Fibroblast of lung (primary cell): ENCODE data around the gene KRTAP4-16. TPM values are rescaled to one million over a fixed set of nuclear protein-coding genes. Genes with fewer than 3 reads are reported as not detected.

Source experiments
- DNase-seq, 2 donors: peaks; one replicate each; pipeline versions ENCODE4 v3.0.0 to v3.0.0-alpha.2; 2010; ENCODE audit warnings: low read depth in 2 of 2
- H2AFZ ChIP-seq: 2 replicates; pipeline ENCODE4 v1.5.1; 2012; ENCODE audit warnings: low read length, control low read depth, inconsistent platforms
- H3K27ac ChIP-seq: 2 replicates; pipeline ENCODE4 v1.5.1; 2011; ENCODE audit warnings: low read length, control low read depth; ENCODE audit not compliant: insufficient read depth
- H3K27me3 ChIP-seq: 2 replicates; pipeline ENCODE4 v1.5.1; 2011; ENCODE audit warnings: mild to moderate bottlenecking, low read length; ENCODE audit not compliant: control insufficient read depth, insufficient read depth
- H3K36me3 ChIP-seq: 2 replicates; pipeline ENCODE4 v1.5.1; 2011; ENCODE audit warnings: low read length; ENCODE audit not compliant: control insufficient read depth, insufficient read depth
- H3K4me1 ChIP-seq: 2 replicates; pipeline ENCODE4 v1.5.1; 2011; ENCODE audit warnings: low read length; ENCODE audit not compliant: control insufficient read depth, insufficient read depth; ENCODE audit errors: extremely low read depth
- H3K4me2 ChIP-seq: 2 replicates; pipeline ENCODE4 v1.5.1; 2011; ENCODE audit warnings: low read length, control low read depth; ENCODE audit not compliant: insufficient read depth; ENCODE audit errors: extremely low read depth
- H3K4me3 ChIP-seq, 4 experiments: fragments of 200-600 bp in 1 of 4; sonication (generic) in 1 of 4; replicated peaks in 1 of 4; 2 replicates each; pipeline ENCODE4 v1.5.1; 2011 to 2016; ENCODE audit warnings: low read length in 4 of 4, low read depth in 3 of 4, mild to moderate bottlenecking in 3 of 4, control low read depth in 2 of 4, inconsistent platforms in 1 of 4, mixed read lengths in 1 of 4; ENCODE audit not compliant: insufficient read depth in 1 of 4; ENCODE audit errors: control extremely low read depth in 1 of 4
- H3K79me2 ChIP-seq: 2 replicates; pipeline ENCODE4 v1.5.1; 2012; ENCODE audit warnings: mild to moderate bottlenecking, low read length, inconsistent platforms; ENCODE audit not compliant: control insufficient read depth, insufficient read depth
- H3K9ac ChIP-seq: 2 replicates; pipeline ENCODE4 v1.5.1; 2011; ENCODE audit warnings: mild to moderate bottlenecking, low read length, control low read depth; ENCODE audit not compliant: insufficient read depth
- H3K9me3 ChIP-seq: 2 replicates; pipeline ENCODE4 v1.5.1; 2012; ENCODE audit warnings: low read depth, low read length; ENCODE audit not compliant: control insufficient read depth, insufficient read depth
- H4K20me1 ChIP-seq: 2 replicates; pipeline ENCODE4 v1.5.1; 2011; ENCODE audit warnings: low read length; ENCODE audit not compliant: control insufficient read depth, insufficient read depth; ENCODE audit errors: extremely low read depth
- EZH2 ChIP-seq: IDR thresholded peaks from 2 replicates; pipeline ENCODE4 v1.5.1; 2012; ENCODE audit warnings: low read length, control low read depth, mild to moderate bottlenecking; ENCODE audit errors: missing control alignments
- polyA plus RNA-seq, 2 donors: library from polyadenylated mRNA; depleted of rRNA in 1 of 2; stranded (reverse) in 1 of 2; unstranded in 1 of 2; fragments of >200 nt; gene quantifications; 2 replicates each; pipeline ENCODE4 v1.2.1, GENCODE V29; 2011 to 2012; ENCODE audit warnings: missing spikeins in 1 of 2
- total RNA-seq: library from RNA; depleted of rRNA; stranded (reverse); fragments of >200 nt; gene quantifications from 2 replicates; pipeline ENCODE4 v1.2.1, GENCODE V29; 2014
- TF ChIP-seq, protein P1 (sequence below), 2 donors: IDR thresholded peaks in 1 of 2; conservative IDR thresholded peaks in 1 of 2; 1 replicate in 1 of 2; 2 replicates in 1 of 2; pipeline ENCODE4 v1.5.1; 2011 to 2012; ENCODE audit warnings: low read length in 2 of 2, control low read depth in 1 of 2, inconsistent platforms in 1 of 2, low read depth in 1 of 2, mild to moderate bottlenecking in 1 of 2

Gene KRTAP4-16
- total and polyA plus RNA-seq, 2 donors (not counting 1 experiment from before 2014, with no cell fraction given) = not detected

DNA sequence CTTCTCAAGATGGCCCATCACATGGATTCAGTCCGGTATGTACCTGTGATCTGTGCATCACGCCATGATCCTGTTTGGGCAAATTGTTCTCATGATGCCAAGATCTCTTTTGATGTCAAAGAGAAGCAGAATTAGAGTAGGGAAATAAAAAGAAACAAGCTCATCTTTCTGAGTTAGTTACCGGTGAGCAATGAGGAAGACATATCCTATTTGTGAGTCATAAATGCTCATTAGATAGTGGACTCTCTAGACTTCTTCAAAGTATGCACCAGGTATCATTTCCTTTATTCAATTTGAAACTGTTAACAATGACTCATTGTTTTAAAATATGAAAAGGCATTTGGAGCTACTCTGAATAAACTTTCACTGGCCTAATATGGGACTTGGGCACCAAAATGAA is 30.0 kb upstream of the KRTAP4-16 start:
- Histone ChIP-seq H4K20me1 (no peaks in the 10 kb centered on the region), H3K4me2 (no peak overlapping the region), H3K9ac (no peak overlapping the region), H3K4me1 (peaks cover 2% of the 10 kb centered on the region), H3K27me3 (no peaks in the 10 kb centered on the region), H2AFZ (no peak overlapping the region), H3K36me3 (no peaks in the 10 kb centered on the region), H3K79me2 (no peaks in the 10 kb centered on the region), H3K9me3 (no peaks in the 10 kb centered on the region), H3K4me3 (no peak overlapping the region), H3K27ac (no peak overlapping the region)
- no peak for TF ChIP-seq EZH2
- TF ChIP-seq, protein P1, sequence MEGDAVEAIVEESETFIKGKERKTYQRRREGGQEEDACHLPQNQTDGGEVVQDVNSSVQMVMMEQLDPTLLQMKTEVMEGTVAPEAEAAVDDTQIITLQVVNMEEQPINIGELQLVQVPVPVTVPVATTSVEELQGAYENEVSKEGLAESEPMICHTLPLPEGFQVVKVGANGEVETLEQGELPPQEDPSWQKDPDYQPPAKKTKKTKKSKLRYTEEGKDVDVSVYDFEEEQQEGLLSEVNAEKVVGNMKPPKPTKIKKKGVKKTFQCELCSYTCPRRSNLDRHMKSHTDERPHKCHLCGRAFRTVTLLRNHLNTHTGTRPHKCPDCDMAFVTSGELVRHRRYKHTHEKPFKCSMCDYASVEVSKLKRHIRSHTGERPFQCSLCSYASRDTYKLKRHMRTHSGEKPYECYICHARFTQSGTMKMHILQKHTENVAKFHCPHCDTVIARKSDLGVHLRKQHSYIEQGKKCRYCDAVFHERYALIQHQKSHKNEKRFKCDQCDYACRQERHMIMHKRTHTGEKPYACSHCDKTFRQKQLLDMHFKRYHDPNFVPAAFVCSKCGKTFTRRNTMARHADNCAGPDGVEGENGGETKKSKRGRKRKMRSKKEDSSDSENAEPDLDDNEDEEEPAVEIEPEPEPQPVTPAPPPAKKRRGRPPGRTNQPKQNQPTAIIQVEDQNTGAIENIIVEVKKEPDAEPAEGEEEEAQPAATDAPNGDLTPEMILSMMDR (conservative IDR thresholded peaks at IDR 0.05 in 1 of 2, IDR thresholded peaks at IDR 0.05 in 1 of 2; ENCODE audit: low read depth in 1 of 2, low read length in 2 of 2) = no peak
- peak in 1 of 2 donors; percentile 75 for DNase-seq

DNA sequence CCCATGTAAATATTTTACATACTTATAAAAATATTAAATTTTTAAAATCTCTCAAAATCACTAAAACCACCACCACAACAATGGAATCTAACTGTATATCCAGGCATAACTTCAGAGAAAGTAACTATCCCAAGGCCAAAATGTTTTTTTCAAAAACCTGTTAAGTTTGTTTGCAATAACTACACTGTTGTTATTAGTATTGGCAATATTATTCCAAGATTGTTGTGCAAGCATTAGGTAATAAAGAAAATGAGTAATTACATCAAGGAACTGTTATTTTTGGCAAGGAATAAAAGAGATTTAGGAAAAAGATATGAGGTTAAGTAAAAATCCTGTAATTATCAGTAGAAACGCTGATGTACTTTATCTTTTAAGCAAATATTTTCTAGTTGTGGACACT is 25.4 kb upstream of the KRTAP4-16 start:
- Histone ChIP-seq H3K9me3 (no peaks in the 10 kb centered on the region), H3K4me3 (no peak overlapping the region), H3K79me2 (no peaks in the 10 kb centered on the region), H3K36me3 (no peaks in the 10 kb centered on the region), H4K20me1 (no peaks in the 10 kb centered on the region), H3K9ac (no peak overlapping the region), H3K4me2 (no peak overlapping the region), H3K27ac (no peak overlapping the region), H3K4me1 (no peaks in the 10 kb centered on the region), H3K27me3 (no peaks in the 10 kb centered on the region), H2AFZ (no peak overlapping the region)
- DNase-seq = no peak
- no peak for TF ChIP-seq EZH2
- TF ChIP-seq, protein P1 (conservative IDR thresholded peaks at IDR 0.05 in 1 of 2, IDR thresholded peaks at IDR 0.05 in 1 of 2; ENCODE audit: low read depth in 1 of 2, low read length in 2 of 2) = no peak

DNA sequence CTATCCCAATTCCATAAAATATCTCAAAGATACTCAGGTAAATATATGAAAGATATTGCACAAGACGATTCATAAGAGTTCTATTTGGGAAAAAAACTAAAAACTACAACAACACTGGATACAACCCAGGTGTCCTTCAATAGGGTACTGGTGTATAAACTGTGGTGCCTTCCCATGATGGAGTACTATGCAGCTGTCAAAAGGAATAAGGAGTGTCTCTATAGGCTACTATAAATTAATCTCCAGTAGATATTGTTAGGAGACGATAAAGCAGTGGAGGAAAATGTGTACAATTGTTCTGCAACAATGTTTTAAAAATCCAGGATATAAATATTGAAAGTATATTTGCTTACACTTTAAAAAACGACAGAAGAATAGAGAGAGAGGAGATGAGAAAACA is 24.4 kb upstream of the KRTAP4-16 start:
- Histone ChIP-seq H3K4me3 (no peak overlapping the region), H3K79me2 (no peaks in the 10 kb centered on the region), H3K27ac (no peak overlapping the region), H3K4me2 (no peak overlapping the region), H4K20me1 (no peaks in the 10 kb centered on the region), H3K4me1 (no peaks in the 10 kb centered on the region), H2AFZ (no peak overlapping the region), H3K9ac (no peak overlapping the region), H3K9me3 (no peaks in the 10 kb centered on the region), H3K27me3 (no peaks in the 10 kb centered on the region), H3K36me3 (no peaks in the 10 kb centered on the region)
- no peak for TF ChIP-seq EZH2
- TF ChIP-seq, protein P1 (conservative IDR thresholded peaks at IDR 0.05 in 1 of 2, IDR thresholded peaks at IDR 0.05 in 1 of 2; ENCODE audit: low read depth in 1 of 2, low read length in 2 of 2) = no peak
- DNase-seq = no peak
